ENCODE results near the gene AGBL5. TPM values are rescaled to one million over a fixed set of nuclear protein-coding genes. Genes with fewer than 3 reads are reported as not detected.

The AGBL5 gene
- polyA plus RNA-seq, 2 of the 4 experiments (the other 2 are of a cell fraction) = 25.5 to 52.7 TPM

GRCh38 chr2:27001950-27002349 lies 49.5 kb upstream of the AGBL5 start:
- FAIRE-seq = no peak

More at GRCh38 chr2:27001950-27002349, 49.5 kb upstream of the AGBL5 start:
- peaks cover 7% of the 10 kb centered on the region; the same call in 1 of the 3 replicates for H3K4me1 ChIP-seq
- 44% methylated on average over 5 of the region's 5 CpGs for WGBS (ENCODE audit: missing lambda C conversion rate)
- no peak overlapping the region for H3K27ac ChIP-seq
- DNase-seq (ENCODE audit: low read depth in 1 of 2, low spot score in 1 of 2) (no peak), ATAC-seq (peak; percentile 35 to 45; a peak in 3 of 6 replicates)
- H3K4me3 ChIP-seq = no peak overlapping the region
- H3K4me2 ChIP-seq = no peak overlapping the region
- no peaks in the 10 kb centered on the region for H3K9me3 ChIP-seq
- CTCF ChIA-PET = interaction anchor here (3.8 kb wide), 1 partner anchor 15 kb away, joined by 28 read pairs; no protein-coding TSS in a partner anchor
- TF ChIP-seq JUN (IDR thresholded peaks at IDR 0.05) (no peak), HEYL (CRISPR knock-in tag; IDR thresholded peaks at IDR 0.05) (no peak), FOXS1 (CRISPR knock-in tag; IDR thresholded peaks at IDR 0.05) (no peak), ZC3H11A (IDR thresholded peaks at IDR 0.05) (no peak), RNF2 (IDR thresholded peaks at IDR 0.05; ENCODE audit: borderline replicate concordance, low read depth) (no peak), CBX8 (IDR thresholded peaks at IDR 0.05) (no peak), ATOH8 (CRISPR knock-in tag; IDR thresholded peaks at IDR 0.05; ENCODE audit: low read depth) (no peak), HOXB13 (CRISPR knock-in tag; IDR thresholded peaks at IDR 0.05; ENCODE audit: low read depth) (no peak), KDM5A (IDR thresholded peaks at IDR 0.05) (no peak), NFE2L2 (conservative IDR thresholded peaks at IDR 0.05; ENCODE audit: low read length) (no peak), MYC (IDR thresholded peaks at IDR 0.05; ENCODE audit: borderline replicate concordance, low read length) (no peak), FOSL2 (IDR thresholded peaks at IDR 0.05) (no peak), FOSL2 (CRISPR knock-in tag; IDR thresholded peaks at IDR 0.05) (no peak), HOXB5 (CRISPR knock-in tag; IDR thresholded peaks at IDR 0.05) (no peak), POLR2A (IDR thresholded peaks at IDR 0.05; ENCODE audit: low read length) (no peak), TFCP2L1 (CRISPR knock-in tag; IDR thresholded peaks at IDR 0.05) (no peak)
- TF ChIP-seq, protein P1, sequence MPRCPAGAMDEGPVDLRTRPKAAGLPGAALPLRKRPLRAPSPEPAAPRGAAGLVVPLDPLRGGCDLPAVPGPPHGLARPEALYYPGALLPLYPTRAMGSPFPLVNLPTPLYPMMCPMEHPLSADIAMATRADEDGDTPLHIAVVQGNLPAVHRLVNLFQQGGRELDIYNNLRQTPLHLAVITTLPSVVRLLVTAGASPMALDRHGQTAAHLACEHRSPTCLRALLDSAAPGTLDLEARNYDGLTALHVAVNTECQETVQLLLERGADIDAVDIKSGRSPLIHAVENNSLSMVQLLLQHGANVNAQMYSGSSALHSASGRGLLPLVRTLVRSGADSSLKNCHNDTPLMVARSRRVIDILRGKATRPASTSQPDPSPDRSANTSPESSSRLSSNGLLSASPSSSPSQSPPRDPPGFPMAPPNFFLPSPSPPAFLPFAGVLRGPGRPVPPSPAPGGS (IDR thresholded peaks at IDR 0.05) = no peak
- TF ChIP-seq, protein P2, sequence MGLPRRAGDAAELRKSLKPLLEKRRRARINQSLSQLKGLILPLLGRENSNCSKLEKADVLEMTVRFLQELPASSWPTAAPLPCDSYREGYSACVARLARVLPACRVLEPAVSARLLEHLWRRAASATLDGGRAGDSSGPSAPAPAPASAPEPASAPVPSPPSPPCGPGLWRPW (IDR thresholded peaks at IDR 0.05) = no peak
- TF ChIP-seq, protein P3, sequence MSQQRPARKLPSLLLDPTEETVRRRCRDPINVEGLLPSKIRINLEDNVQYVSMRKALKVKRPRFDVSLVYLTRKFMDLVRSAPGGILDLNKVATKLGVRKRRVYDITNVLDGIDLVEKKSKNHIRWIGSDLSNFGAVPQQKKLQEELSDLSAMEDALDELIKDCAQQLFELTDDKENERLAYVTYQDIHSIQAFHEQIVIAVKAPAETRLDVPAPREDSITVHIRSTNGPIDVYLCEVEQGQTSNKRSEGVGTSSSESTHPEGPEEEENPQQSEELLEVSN (IDR thresholded peaks at IDR 0.05; ENCODE audit: borderline replicate concordance, low read depth) = no peak
- TF ChIP-seq, protein P4, sequence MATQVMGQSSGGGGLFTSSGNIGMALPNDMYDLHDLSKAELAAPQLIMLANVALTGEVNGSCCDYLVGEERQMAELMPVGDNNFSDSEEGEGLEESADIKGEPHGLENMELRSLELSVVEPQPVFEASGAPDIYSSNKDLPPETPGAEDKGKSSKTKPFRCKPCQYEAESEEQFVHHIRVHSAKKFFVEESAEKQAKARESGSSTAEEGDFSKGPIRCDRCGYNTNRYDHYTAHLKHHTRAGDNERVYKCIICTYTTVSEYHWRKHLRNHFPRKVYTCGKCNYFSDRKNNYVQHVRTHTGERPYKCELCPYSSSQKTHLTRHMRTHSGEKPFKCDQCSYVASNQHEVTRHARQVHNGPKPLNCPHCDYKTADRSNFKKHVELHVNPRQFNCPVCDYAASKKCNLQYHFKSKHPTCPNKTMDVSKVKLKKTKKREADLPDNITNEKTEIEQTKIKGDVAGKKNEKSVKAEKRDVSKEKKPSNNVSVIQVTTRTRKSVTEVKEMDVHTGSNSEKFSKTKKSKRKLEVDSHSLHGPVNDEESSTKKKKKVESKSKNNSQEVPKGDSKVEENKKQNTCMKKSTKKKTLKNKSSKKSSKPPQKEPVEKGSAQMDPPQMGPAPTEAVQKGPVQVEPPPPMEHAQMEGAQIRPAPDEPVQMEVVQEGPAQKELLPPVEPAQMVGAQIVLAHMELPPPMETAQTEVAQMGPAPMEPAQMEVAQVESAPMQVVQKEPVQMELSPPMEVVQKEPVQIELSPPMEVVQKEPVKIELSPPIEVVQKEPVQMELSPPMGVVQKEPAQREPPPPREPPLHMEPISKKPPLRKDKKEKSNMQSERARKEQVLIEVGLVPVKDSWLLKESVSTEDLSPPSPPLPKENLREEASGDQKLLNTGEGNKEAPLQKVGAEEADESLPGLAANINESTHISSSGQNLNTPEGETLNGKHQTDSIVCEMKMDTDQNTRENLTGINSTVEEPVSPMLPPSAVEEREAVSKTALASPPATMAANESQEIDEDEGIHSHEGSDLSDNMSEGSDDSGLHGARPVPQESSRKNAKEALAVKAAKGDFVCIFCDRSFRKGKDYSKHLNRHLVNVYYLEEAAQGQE (IDR thresholded peaks at IDR 0.05) = no peak
- TF ChIP-seq, protein P5, sequence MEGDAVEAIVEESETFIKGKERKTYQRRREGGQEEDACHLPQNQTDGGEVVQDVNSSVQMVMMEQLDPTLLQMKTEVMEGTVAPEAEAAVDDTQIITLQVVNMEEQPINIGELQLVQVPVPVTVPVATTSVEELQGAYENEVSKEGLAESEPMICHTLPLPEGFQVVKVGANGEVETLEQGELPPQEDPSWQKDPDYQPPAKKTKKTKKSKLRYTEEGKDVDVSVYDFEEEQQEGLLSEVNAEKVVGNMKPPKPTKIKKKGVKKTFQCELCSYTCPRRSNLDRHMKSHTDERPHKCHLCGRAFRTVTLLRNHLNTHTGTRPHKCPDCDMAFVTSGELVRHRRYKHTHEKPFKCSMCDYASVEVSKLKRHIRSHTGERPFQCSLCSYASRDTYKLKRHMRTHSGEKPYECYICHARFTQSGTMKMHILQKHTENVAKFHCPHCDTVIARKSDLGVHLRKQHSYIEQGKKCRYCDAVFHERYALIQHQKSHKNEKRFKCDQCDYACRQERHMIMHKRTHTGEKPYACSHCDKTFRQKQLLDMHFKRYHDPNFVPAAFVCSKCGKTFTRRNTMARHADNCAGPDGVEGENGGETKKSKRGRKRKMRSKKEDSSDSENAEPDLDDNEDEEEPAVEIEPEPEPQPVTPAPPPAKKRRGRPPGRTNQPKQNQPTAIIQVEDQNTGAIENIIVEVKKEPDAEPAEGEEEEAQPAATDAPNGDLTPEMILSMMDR (IDR thresholded peaks at IDR 0.05) = no peak
- POLR2A ChIA-PET = no interaction called here
